ENCODE measurements around the gene PLCH1.

Gene PLCH1

GRCh38 chr3:155369735-155370134, 375.1 kb downstream of the PLCH1 start:
- DNase-seq: no peak

GRCh38 chr3:155369244-155369643, 375.6 kb downstream of the PLCH1 start:
- no peak for DNase-seq

DNA sequence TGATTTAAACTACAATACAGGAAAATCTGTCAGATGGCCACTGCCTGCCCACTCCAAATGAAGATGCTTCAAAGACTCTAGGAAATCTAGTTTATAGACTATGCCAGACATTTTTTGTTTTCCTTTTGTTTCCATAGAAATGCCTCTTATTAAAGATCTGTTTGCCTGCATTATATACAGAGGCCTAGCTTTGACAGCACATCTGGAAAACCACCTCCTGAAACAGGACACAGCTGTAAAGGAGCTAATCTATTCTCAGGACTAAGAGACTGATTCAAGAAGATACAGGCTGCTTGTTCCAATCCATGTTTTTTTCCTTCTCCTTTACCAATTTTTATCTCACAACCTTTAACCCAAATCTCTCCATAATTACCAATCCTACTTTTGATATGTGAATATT, 376.1 kb downstream of the PLCH1 start:
- no peak for DNase-seq

- no peak for DNase-seq
Observed at GRCh38 chr3:155367506-155367905, 377.4 kb downstream of the PLCH1 start.

- DNase-seq: no peak
Observed at GRCh38 chr3:155365178-155365783, 379.6 kb downstream of the PLCH1 start.

GRCh38 chr3:155364492-155364891, 380.4 kb downstream of the PLCH1 start:
- DNase-seq: no peak

DNA sequence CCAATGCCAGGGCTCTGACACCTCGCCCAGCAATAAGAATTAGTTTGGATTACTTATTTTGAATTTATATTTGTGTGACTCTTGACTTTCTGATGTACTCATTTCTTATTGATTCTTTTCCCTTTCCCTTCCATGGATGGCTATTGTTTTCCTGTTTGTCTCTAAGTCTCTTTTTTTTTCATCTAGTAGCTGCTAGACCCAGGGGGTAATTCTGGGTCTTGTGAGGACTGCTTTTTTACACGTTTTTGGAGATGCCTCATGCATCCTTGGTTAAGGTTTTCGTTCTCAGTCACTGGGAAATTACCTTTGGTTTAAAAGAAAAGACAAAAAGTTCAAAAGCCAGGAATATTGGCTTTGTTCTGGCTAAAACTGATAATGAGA, 381.2 kb downstream of the PLCH1 start:
- no peak for DNase-seq

- no peak for DNase-seq
Observed at GRCh38 chr3:155362808-155363689, 381.8 kb downstream of the PLCH1 start.

DNA sequence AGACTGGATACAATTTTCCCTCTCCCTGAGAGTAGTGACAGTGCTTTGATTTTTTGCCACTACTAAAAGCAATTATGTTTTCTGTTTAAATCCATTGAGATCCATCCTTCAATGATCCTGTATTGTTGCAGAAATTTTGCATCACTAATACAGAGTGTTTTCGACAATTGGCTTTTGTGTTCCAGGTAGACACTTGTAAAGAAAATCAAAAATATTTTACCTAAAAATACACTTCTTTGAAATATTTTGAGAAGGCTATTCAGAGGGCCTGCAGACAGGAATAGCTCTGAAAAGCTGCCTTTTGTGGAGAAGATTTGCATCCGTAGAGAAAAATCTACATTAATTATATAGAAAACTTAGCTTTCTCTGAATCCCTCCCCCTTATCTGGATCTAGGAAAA, 384.6 kb downstream of the PLCH1 start:
- DNase-seq: no peak

GRCh38 chr3:155356594-155357370, 388.1 kb downstream of the PLCH1 start:
- no peak for DNase-seq

GRCh38 chr3:155354658-155355057, 390.2 kb downstream of the PLCH1 start:
- no peak for DNase-seq

GRCh38 chr3:155352900-155353490, 391.9 kb downstream of the PLCH1 start:
- no peak for DNase-seq

DNA sequence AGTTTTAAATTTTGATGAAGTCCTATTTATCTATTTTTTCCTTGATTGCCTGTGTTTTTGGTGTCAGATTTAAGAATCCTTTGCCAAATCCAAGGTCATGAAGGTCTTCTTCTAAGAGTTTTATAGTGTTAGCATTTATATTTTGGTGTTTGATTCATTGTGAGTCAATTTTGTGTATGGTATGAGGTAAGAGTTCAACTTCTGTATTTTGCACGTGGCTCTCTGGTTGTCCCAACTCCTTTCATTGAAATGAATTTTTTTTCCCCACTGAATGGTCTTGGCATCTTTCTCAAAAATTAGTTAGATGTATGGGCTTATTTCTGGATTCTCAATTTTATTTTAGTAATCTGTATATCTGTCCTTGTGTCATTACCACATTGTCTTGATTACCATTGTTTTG, 394.3 kb downstream of the PLCH1 start:
- DNase-seq: no peak

DNA sequence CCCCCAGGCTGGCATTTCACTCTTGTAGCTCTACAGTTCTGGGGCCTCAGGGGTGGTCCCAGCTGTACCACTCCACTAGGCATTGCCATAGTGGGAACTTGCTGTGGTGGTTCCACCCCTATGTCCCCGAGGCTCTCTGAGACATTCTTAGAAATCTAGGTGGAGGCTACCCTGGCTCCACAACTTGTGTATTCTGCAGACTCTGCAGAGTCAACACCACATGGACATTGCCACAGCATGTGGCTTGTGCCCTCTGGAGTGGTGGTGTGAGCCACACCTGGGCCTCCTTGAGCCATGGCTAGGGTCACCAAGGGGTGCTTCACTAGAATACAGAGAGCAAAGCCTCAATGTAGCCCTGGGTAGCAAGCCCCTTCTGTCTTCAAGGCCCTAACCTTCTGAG, 397.0 kb downstream of the PLCH1 start:
- no peak for DNase-seq

GRCh38 chr3:155342344-155342743, 402.5 kb downstream of the PLCH1 start:
- no peak for DNase-seq

DNA sequence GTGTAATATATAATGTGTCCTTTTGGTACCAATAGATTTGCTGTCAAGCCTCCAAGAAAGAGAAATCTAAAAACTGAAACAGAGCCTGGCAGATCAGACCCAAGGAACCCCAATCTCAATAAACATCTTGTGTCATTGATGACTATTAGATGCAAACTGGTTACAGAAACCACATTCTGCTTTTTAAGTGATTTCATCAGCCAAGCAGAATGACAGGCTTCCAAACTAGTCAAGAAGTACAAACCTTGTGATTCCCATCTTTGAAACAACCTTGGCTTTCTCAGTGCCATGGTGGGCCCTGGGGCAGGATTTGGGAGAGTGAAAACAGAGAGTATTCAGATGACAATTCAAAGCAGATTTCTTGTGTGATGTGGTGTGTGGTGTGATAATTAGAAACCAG, 405.8 kb downstream of the PLCH1 start:
- DNase-seq: no peak

GRCh38 chr3:155335724-155336354, 409.0 kb downstream of the PLCH1 start:
- no peak for DNase-seq

GRCh38 chr3:155334914-155335723, 409.8 kb downstream of the PLCH1 start:
- no peak for DNase-seq

- no peak for DNase-seq
Observed at GRCh38 chr3:155334215-155334913, 410.5 kb downstream of the PLCH1 start.

- no peak for DNase-seq
Observed at GRCh38 chr3:155332716-155333115, 412.2 kb downstream of the PLCH1 start.

GRCh38 chr3:155331078-155331477, 413.8 kb downstream of the PLCH1 start:
- no peak for DNase-seq

Measured in activated T-cell treated with anti-CD3 and anti-CD28 coated beads, Interleukin-2, amount 50 U/mL, for 1 hour (primary cell).